Lower lobe of right lung (tissue), 2 donors: Measurements from ENCODE around the gene PFDN2. TPM values are rescaled to one million over a fixed set of nuclear protein-coding genes. Genes with fewer than 3 reads are reported as not detected.

ENCODE experiments used
- ATAC-seq, 2 donors: fragments of 200-7000 bp; cut with Tn5 transposase; one replicate each; pipeline ENCODE4 v1.9.1; 2020 to 2022; ENCODE audit warnings: mild to moderate bottlenecking in 2 of 2, moderate library complexity in 2 of 2
- DNase-seq: peaks from one replicate; pipeline ENCODE4 v3.0.0-alpha.2; 2020
- H3K27ac ChIP-seq: fragments of 200-600 bp; one replicate; pipeline ENCODE4 v1.8.0; 2022
- H3K27me3 ChIP-seq: fragments of 200-600 bp; one replicate; pipeline ENCODE4 v1.8.0; 2022; ENCODE audit warnings: low read depth
- H3K36me3 ChIP-seq: fragments of 200-600 bp; one replicate; pipeline ENCODE4 v1.8.0; 2022; ENCODE audit warnings: mild to moderate bottlenecking
- H3K4me1 ChIP-seq: fragments of 200-600 bp; one replicate; pipeline ENCODE4 v1.8.0; 2022
- H3K4me3 ChIP-seq: fragments of 200-600 bp; one replicate; pipeline ENCODE4 v1.8.0; 2022; ENCODE audit warnings: mild to moderate bottlenecking
- H3K9me3 ChIP-seq: fragments of 200-600 bp; one replicate; pipeline ENCODE4 v1.8.0; 2022
- CTCF ChIP-seq: fragments of 200-600 bp; IDR thresholded peaks from one replicate; pipeline ENCODE4 v1.8.0; 2022; ENCODE audit warnings: antibody characterized with exemption, mild to moderate bottlenecking
- intact Hi-C: fragments of 100-400 bp; cut with DNase I; formaldehyde crosslinking; loops from one replicate; pipeline ENCODE4 v1.11.0; 2022
- total RNA-seq: library from RNA; stranded (reverse); fragmentation: NEBNext Ultra II Directional; extraction: Animal tissue kit (Norgen Biotek cat#: 25700); gene quantifications from one replicate; pipeline ENCODE4 v1.2.1, GENCODE V29; 2021
- donor health status: DM: no; HTN: yes; CAD: no; lungs with severe emphysema.

PFDN2 gene
- total RNA-seq, 1 donor from 2014 or later = 46.2 TPM

- Histone ChIP-seq H3K36me3 (peaks cover 39% of the 10 kb centered on the region), H3K27ac (no peak overlapping the region), H3K4me3 (no peak overlapping the region), H3K4me1 (peaks cover 50% of the 10 kb centered on the region), H3K27me3 (no peaks in the 10 kb centered on the region), H3K9me3 (no peaks in the 10 kb centered on the region)
- no peak for TF ChIP-seq CTCF
- DNase-seq (no peak), ATAC-seq (no peak)
- intact Hi-C loops = no loop called here
Measured at GRCh38 chr1:161163793-161164192, 46.0 kb upstream of the PFDN2 start.

GRCh38 chr1:161162806-161163205 is 45.0 kb upstream of the PFDN2 start:
- H3K4me3 ChIP-seq = no peak overlapping the region
- intact Hi-C loops = no loop called here
- no peak for TF ChIP-seq CTCF
- DNase-seq = no peak
- no peaks in the 10 kb centered on the region for H3K9me3 ChIP-seq
- peaks cover 45% of the 10 kb centered on the region for H3K36me3 ChIP-seq
- H3K27me3 ChIP-seq = no peaks in the 10 kb centered on the region
- H3K4me1 ChIP-seq = peaks cover 55% of the 10 kb centered on the region
- no peak overlapping the region for H3K27ac ChIP-seq
- no peak for ATAC-seq

GRCh38 chr1:161162052-161162451 is 44.2 kb upstream of the PFDN2 start:
- no peak overlapping the region for H3K27ac ChIP-seq
- H3K4me3 ChIP-seq = no peak overlapping the region
- ATAC-seq = no peak
- peaks cover 53% of the 10 kb centered on the region for H3K36me3 ChIP-seq
- H3K27me3 ChIP-seq = no peaks in the 10 kb centered on the region
- H3K9me3 ChIP-seq = no peaks in the 10 kb centered on the region
- DNase-seq = no peak
- intact Hi-C loops = no loop called here
- TF ChIP-seq CTCF = no peak
- H3K4me1 ChIP-seq = peaks cover 48% of the 10 kb centered on the region

- no peak overlapping the region for H3K27ac ChIP-seq
- H3K27me3 ChIP-seq = no peaks in the 10 kb centered on the region
- no peak for ATAC-seq
- H3K36me3 ChIP-seq = peaks cover 57% of the 10 kb centered on the region
- H3K4me1 ChIP-seq = peaks cover 44% of the 10 kb centered on the region
- H3K4me3 ChIP-seq = no peak overlapping the region
- intact Hi-C loops = no loop called here
- TF ChIP-seq CTCF = no peak
- no peaks in the 10 kb centered on the region for H3K9me3 ChIP-seq
- DNase-seq = no peak
Measured at GRCh38 chr1:161161652-161162051, 43.8 kb upstream of the PFDN2 start.

- H3K9me3 ChIP-seq = no peaks in the 10 kb centered on the region
- DNase-seq (no peak), ATAC-seq (no peak)
- peaks cover 44% of the 10 kb centered on the region for H3K4me1 ChIP-seq
- H3K4me3 ChIP-seq = peak overlapping the region; percentile 98
- peaks cover 58% of the 10 kb centered on the region for H3K36me3 ChIP-seq
- no peaks in the 10 kb centered on the region for H3K27me3 ChIP-seq
- H3K27ac ChIP-seq = no peak overlapping the region
- intact Hi-C loops = no loop called here
- no peak for TF ChIP-seq CTCF
Measured at GRCh38 chr1:161160671-161161145, 42.9 kb upstream of the PFDN2 start.

- intact Hi-C loops = no loop called here
- no peaks in the 10 kb centered on the region for H3K9me3 ChIP-seq
- peak overlapping the region; percentile 88 for H3K27ac ChIP-seq
- no peak for TF ChIP-seq CTCF
- peak overlapping the region; percentile 98 for H3K4me3 ChIP-seq
- ATAC-seq (no peak), DNase-seq (no peak)
- peaks cover 58% of the 10 kb centered on the region for H3K36me3 ChIP-seq
- H3K27me3 ChIP-seq = no peaks in the 10 kb centered on the region
- H3K4me1 ChIP-seq = peaks cover 39% of the 10 kb centered on the region
Measured at GRCh38 chr1:161159913-161160243, 42.0 kb upstream of the PFDN2 start.
